Right cardiac atrium (tissue), 5 donors: ENCODE results near the gene SDF2L1. TPM values are rescaled to one million over a fixed set of nuclear protein-coding genes. Genes with fewer than 3 reads are reported as not detected.

Experiments used
- ATAC-seq, 2 donors: fragments of 200-7000 bp; cut with Tn5 transposase; one replicate each; pipeline versions ENCODE4 v1.8.0 to v1.9.1; 2020; ENCODE audit warnings: moderate library complexity in 2 of 2, mild to moderate bottlenecking in 1 of 2
- DNase-seq, 3 donors: peaks; one replicate each; pipeline ENCODE4 v3.0.0-alpha.2; 2020
- H3K27ac ChIP-seq: one replicate; pipeline ENCODE4 v1.5.1; 2013; ENCODE audit warnings: mild to moderate bottlenecking, low read length, control low read depth, moderate library complexity
- H3K27me3 ChIP-seq: one replicate; pipeline ENCODE4 v1.6.1; 2013; ENCODE audit not compliant: control insufficient read depth, insufficient read depth
- H3K4me1 ChIP-seq: one replicate; pipeline ENCODE4 v1.6.1; 2013; ENCODE audit warnings: low read length; ENCODE audit not compliant: control insufficient read depth, insufficient read depth
- H3K4me3 ChIP-seq: one replicate; pipeline ENCODE4 v1.5.1; 2013; ENCODE audit warnings: low read length, control low read depth
- H3K9me3 ChIP-seq: one replicate; pipeline ENCODE4 v1.6.1; 2013; ENCODE audit warnings: low read length; ENCODE audit not compliant: control insufficient read depth
- WGBS: extraction: QIAGEN DNeasy Blood & Tissue Kit; methylation state at CpG from one replicate; pipeline ENCODE4 v1.1.7; 2013; 5-methylcytosine and 5-hydroxymethylcytosine counted together
- intact Hi-C, 4 donors: fragments of 100-400 bp; cut with DNase I; formaldehyde crosslinking; loops; one replicate each; pipeline versions ENCODE4 v1.11.0 to v1.14.0; 2022 to 2023
- polyA plus RNA-seq: library from polyadenylated mRNA; stranded (reverse); fragments of 200-250 nt; gene quantifications from one replicate; pipeline ENCODE4 v1.2.3, GENCODE V29; 2013
- total RNA-seq, 4 donors: library from RNA; stranded (reverse); fragmentation: NEBNext Ultra II Directional; extraction: Animal tissue kit (Norgen Biotek cat#: 25700); gene quantifications; one replicate each; pipeline ENCODE4 v1.2.1, GENCODE V29; 2021
- donor health status: healthy with polysubstance abuse.
- donor health status: DM: no; HTN: yes; CAD: no.
- donor health status: DM: no; HTN: no; CAD: no.
- donor health status: DM: no; HTN: yes; CAD: no; lungs with severe emphysema.
- donor health status: DM: yes; HTN: yes; CAD: no.

SDF2L1 gene
- total and polyA plus RNA-seq, 5 donors = 14.4 to 37.5 (median 34.9) TPM

GRCh38 chr22:21622919-21623647 lies 19.0 kb upstream of the SDF2L1 start:
- no peaks in the 10 kb centered on the region for H3K27me3 ChIP-seq
- no peaks in the 10 kb centered on the region for H3K9me3 ChIP-seq
- H3K27ac ChIP-seq = no peak overlapping the region
- 84% methylated on average over 23 of the region's 23 CpGs for WGBS
- H3K4me3 ChIP-seq = no peak overlapping the region
- ATAC-seq (no peak), DNase-seq (no peak)
- intact Hi-C loops = no loop called here
- H3K4me1 ChIP-seq = peaks cover 11% of the 10 kb centered on the region

DNA sequence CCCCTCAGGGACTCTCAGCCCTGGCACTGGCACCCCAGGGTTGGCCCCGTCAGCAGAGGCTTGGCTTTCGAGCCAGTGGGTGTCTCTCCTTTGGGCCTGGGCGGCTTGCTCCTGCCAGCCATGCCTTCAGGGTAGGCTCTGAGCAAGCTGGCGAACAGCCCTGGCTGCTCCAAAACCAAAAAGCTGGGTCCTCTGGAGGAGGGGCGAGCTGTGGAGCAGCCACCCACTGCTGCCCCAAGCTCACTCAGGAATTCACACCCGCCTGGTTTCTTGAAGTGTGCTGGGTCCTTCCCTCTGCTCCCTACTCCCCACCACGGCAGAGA lies 18.5 kb upstream of the SDF2L1 start:
- Histone ChIP-seq H3K4me1 (peaks cover 11% of the 10 kb centered on the region), H3K27ac (no peak overlapping the region), H3K4me3 (no peak overlapping the region), H3K9me3 (no peaks in the 10 kb centered on the region), H3K27me3 (no peaks in the 10 kb centered on the region)
- WGBS = 74% methylated on average over 7 of the region's 7 CpGs
- intact Hi-C loops = no loop called here
- DNase-seq (no peak), ATAC-seq (peak in 1 of 2 donors; percentile 2)

DNA sequence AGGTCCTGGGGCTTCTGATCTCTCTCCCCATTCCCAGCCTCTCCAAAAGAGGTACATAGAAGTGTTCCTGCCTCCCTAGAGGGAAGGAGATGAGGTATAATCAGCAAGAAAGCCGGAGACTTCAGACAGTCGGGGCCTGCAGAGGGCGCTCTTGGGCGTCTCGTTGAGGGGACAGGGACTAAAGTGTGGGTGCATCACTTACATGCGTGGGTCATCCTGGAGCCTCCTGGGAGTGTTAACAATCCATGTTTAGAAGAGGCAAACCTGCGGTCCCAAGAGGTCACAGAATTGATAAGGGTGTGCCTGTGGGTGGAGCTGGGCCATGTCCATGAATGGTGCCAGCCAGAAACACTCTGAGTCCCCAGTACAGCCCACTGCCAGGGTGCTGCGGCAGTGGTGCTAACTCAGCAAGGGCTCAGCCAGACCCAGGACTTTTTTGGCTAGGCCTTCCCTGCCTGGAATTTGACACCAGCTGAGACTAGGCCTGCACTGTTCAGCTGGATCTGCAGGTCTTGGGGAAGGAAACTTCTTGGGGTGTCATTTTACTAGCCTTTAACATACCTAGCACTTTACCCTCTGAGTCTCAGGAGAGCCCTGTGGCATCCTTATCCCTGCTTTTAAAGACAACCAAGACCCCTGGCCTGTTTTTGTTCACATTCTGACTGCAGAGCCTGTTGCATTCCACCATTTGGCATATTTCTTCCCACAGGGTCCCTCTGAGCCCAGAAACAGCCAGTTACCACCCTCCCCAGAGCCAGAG lies 17.8 kb upstream of the SDF2L1 start:
- intact Hi-C loops = no loop called here
- ATAC-seq (peak; percentile 34 to 68), DNase-seq (peak; percentile 38 to 74 (median 72))
- no peaks in the 10 kb centered on the region for H3K9me3 ChIP-seq
- no peaks in the 10 kb centered on the region for H3K27me3 ChIP-seq
- WGBS = 46% methylated on average over 8 of the region's 8 CpGs
- peak overlapping the region; percentile 13 for H3K27ac ChIP-seq
- H3K4me1 ChIP-seq = peaks cover 16% of the 10 kb centered on the region
- H3K4me3 ChIP-seq = no peak overlapping the region

GRCh38 chr22:21624880-21625791 lies 17.0 kb upstream of the SDF2L1 start:
- intact Hi-C loops = no loop called here
- DNase-seq (no peak), ATAC-seq (no peak)
- no peaks in the 10 kb centered on the region for H3K9me3 ChIP-seq
- no peak overlapping the region for H3K4me3 ChIP-seq
- 78% methylated on average over 12 of the region's 12 CpGs for WGBS
- no peak overlapping the region for H3K27ac ChIP-seq
- H3K4me1 ChIP-seq = peaks cover 16% of the 10 kb centered on the region
- H3K27me3 ChIP-seq = no peaks in the 10 kb centered on the region

GRCh38 chr22:21626073-21626734 lies 15.9 kb upstream of the SDF2L1 start:
- Histone ChIP-seq H3K9me3 (no peaks in the 10 kb centered on the region), H3K27ac (no peak overlapping the region), H3K27me3 (no peaks in the 10 kb centered on the region), H3K4me1 (peaks cover 15% of the 10 kb centered on the region), H3K4me3 (no peak overlapping the region)
- WGBS = 67% methylated on average over 4 of the region's 4 CpGs
- DNase-seq = no peak
- intact Hi-C loops = no loop called here
- ATAC-seq = no peak

- ATAC-seq (no peak), DNase-seq (no peak)
- H3K9me3 ChIP-seq = no peaks in the 10 kb centered on the region
- no peak overlapping the region for H3K4me3 ChIP-seq
- H3K4me1 ChIP-seq = peaks cover 15% of the 10 kb centered on the region
- WGBS = 72% methylated on average over 11 of the region's 11 CpGs
- H3K27me3 ChIP-seq = no peaks in the 10 kb centered on the region
- H3K27ac ChIP-seq = no peak overlapping the region
- intact Hi-C loops = no loop called here
These were observed 15.2 kb upstream of the SDF2L1 start for GRCh38 chr22:21626735-21627469.

DNA sequence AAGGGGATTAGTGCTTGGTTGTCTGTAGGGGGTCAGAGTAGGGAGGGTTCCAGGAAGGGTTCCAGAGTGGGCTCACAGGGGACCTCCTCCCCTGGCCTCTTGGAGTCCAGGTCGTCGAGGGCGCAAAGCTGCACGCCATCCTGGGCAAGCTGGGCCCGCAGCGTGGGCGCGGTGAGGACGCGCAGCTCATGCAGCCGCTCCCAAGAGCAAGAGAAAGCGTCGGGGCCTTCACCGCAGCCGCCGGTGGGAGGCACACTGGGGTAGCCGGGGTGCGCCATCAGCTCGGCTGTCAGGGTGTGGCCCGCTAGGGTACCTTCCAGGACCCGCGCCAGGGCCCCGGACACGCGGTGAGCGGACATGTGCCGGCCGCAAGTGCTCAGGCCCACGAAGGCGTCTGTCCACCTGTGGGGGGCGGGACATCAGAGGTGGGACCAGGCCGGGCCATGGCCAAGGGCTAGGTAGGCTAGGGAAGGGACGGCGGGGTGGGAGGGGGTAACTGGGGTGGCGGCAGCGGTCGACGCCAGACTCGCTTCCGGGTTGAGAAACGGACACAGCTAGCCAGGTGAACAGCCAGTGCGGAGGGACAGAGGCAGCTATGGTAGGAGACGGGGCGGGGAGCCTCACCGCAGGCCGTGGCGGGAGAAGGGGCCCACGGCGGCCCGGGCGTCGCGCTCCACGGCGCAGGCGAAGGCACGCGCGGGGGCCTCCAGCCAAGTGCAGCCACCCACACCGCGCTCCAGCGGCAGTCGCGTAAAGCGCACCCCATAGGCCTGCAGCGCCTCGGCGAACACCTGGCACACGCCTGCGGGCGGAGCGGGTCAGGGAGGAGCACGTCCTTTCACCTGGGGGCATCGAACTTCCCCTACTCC lies 13.5 kb upstream of the SDF2L1 start:
- H3K27me3 ChIP-seq = no peaks in the 10 kb centered on the region
- H3K4me1 ChIP-seq = peaks cover 15% of the 10 kb centered on the region
- intact Hi-C loops = no loop called here
- ATAC-seq = peak in 1 of 2 donors; percentile 3
- H3K27ac ChIP-seq = no peak overlapping the region
- H3K4me3 ChIP-seq = peak overlapping the region; percentile 66
- peak in 2 of 3 donors; percentile 64 to 68 for DNase-seq
- 77% methylated on average over 74 of the region's 74 CpGs for WGBS
- H3K9me3 ChIP-seq = no peaks in the 10 kb centered on the region

DNA sequence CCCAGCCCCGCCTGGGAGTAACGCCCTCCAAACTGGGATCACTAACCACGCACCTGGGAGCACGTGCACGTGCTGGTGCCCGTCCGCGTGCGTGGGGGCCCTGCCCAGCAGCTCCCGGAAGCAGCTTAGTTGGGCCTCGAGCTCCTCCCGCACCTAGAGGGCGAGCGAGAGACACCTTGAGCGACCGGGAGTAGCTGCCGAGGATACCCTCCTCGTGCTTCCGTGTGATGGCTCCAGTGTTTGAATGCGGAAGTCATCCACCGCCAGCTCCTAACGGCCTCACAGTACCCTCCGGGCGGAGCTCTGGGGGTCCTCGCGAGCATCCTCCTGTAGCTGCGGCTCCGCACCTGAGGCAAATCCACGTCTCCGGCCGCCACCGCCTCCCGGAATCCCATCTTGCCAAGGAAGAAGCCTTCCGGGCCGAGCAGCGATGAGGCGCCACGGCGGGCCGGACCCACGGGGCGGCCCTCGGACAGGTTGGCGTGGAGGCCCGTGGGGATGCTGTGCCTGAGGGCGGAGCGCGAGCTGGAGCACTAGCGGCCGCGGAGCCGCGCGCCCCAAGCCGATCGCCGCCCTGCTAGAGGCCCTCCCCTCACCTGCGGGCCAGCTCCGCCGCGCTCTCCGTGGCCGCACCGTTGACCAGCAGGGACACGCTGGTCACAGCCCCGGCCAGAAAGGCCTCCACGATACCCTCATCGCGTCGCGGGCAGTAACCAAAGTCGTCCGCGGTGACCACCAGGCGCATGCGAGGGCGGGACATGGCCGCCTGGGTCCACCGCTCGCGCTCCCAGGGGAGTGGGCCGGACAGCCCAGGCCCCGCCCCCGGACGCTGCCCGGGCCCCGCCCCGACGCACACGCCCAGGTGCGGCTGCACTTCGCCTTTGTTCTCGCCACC lies 12.6 kb upstream of the SDF2L1 start, which contains the start of gene YDJC:
YDJC (minus strand) TSS at position 768 of the 895 bp plus-strand sequence; CDS start at position 760, 8 bp downstream.
- H3K9me3 ChIP-seq = no peaks in the 10 kb centered on the region
- H3K4me3 ChIP-seq = peak within 1 kb of the TSS; percentile 66
- H3K27me3 ChIP-seq = no peaks in the 10 kb centered on the region
- WGBS = under 1% methylated on average over 93 of the region's 93 CpGs
- no peak within 1 kb of the TSS for H3K27ac ChIP-seq
- ATAC-seq (peak; percentile 96 to 97), DNase-seq (peak; percentile 93 to 97 (median 97))
- peaks cover 10% of the 10 kb centered on the region for H3K4me1 ChIP-seq
- intact Hi-C loops = no loop called here

- intact Hi-C loops = no loop called here
- H3K27ac ChIP-seq = no peak overlapping the region
- no peaks in the 10 kb centered on the region for H3K27me3 ChIP-seq
- 93% methylated on average over 4 of the region's 4 CpGs for WGBS
- H3K4me3 ChIP-seq = no peak overlapping the region
- peaks cover 5% of the 10 kb centered on the region for H3K4me1 ChIP-seq
- H3K9me3 ChIP-seq = no peaks in the 10 kb centered on the region
- ATAC-seq (no peak), DNase-seq (no peak)
These were observed 11.1 kb upstream of the SDF2L1 start for GRCh38 chr22:21631025-21631424.
